Neural progenitor cell (in vitro differentiated cells): ENCODE data around the gene CDK5RAP2. TPM values are rescaled to one million over a fixed set of nuclear protein-coding genes. Genes with fewer than 3 reads are reported as not detected.

Experiments
- DNase-seq: peaks from one replicate; pipeline ENCODE4 v3.0.0-alpha.2; 2016; ENCODE audit warnings: low spot score
- H2AFZ ChIP-seq: fragments of 200-600 bp; sonication (generic); replicated peaks from 2 replicates; pipeline ENCODE4 v1.6.1; 2016; ENCODE audit warnings: antibody characterized with exemption
- H3F3A ChIP-seq: fragments of 200-600 bp; sonication (generic); 2 replicates; pipeline ENCODE4 v1.6.1; 2016; ENCODE audit warnings: antibody characterized with exemption, low read depth
- H3K27ac ChIP-seq: fragments of 200-600 bp; sonication (generic); 2 replicates; pipeline ENCODE4 v1.5.1; 2016; ENCODE audit warnings: mild to moderate bottlenecking
- H3K27me3 ChIP-seq: fragments of 200-600 bp; sonication (generic); 2 replicates; pipeline ENCODE4 v1.6.1; 2016; ENCODE audit warnings: mild to moderate bottlenecking, moderate library complexity
- H3K36me3 ChIP-seq: fragments of 200-600 bp; sonication (generic); 2 replicates; pipeline ENCODE4 v1.5.1; 2016
- H3K4me1 ChIP-seq: fragments of 200-600 bp; sonication (generic); 2 replicates; pipeline ENCODE4 v1.6.1; 2016; ENCODE audit warnings: mixed run types
- H3K4me2 ChIP-seq: fragments of 200-600 bp; sonication (generic); 2 replicates; pipeline ENCODE4 v1.6.1; 2016
- H3K4me3 ChIP-seq: fragments of 200-600 bp; sonication (generic); 2 replicates; pipeline ENCODE4 v1.5.1; 2016
- H3K79me2 ChIP-seq: fragments of 200-600 bp; sonication (generic); 2 replicates; pipeline ENCODE4 v1.6.1; 2016; ENCODE audit warnings: low read depth
- H3K9ac ChIP-seq: fragments of 200-600 bp; sonication (generic); 2 replicates; pipeline ENCODE4 v1.6.1; 2016
- H3K9me3 ChIP-seq: fragments of 200-600 bp; sonication (generic); 2 replicates; pipeline ENCODE4 v1.5.1; 2016; ENCODE audit warnings: low read depth
- H4K20me1 ChIP-seq: fragments of 200-600 bp; sonication (generic); 2 replicates; pipeline ENCODE4 v1.6.1; 2016; ENCODE audit warnings: low read depth
- H3K27ac Mint-ChIP-seq: 3 replicates; pipeline ENCODE4 v1.8.0; 2021; ENCODE audit warnings: mixed read lengths
- H3K27me3 Mint-ChIP-seq: 2 replicates; pipeline ENCODE4 v1.8.0; 2022; ENCODE audit warnings: low read depth, mild to moderate bottlenecking, inconsistent platforms, moderate library complexity, mixed read lengths; ENCODE audit not compliant: insufficient read depth
- H3K36me3 Mint-ChIP-seq: 3 replicates; pipeline ENCODE4 v1.8.0; 2021; ENCODE audit warnings: mixed read lengths
- H3K4me1 Mint-ChIP-seq: 3 replicates; pipeline ENCODE4 v1.8.0; 2021; ENCODE audit warnings: mixed read lengths
- H3K4me3 Mint-ChIP-seq: 3 replicates; pipeline ENCODE4 v1.8.0; 2021; ENCODE audit warnings: mild to moderate bottlenecking, moderate library complexity, mixed read lengths
- H3K9me3 Mint-ChIP-seq: 3 replicates; pipeline ENCODE4 v1.8.0; 2020; ENCODE audit warnings: mixed read lengths
- CTCF ChIP-seq: fragments of 200-600 bp; sonication (generic); IDR thresholded peaks from 2 replicates; pipeline ENCODE4 v1.5.1; 2017; ENCODE audit warnings: antibody characterized with exemption, mild to moderate bottlenecking
- EZH2 ChIP-seq: fragments of 200-600 bp; sonication (generic); IDR thresholded peaks from 2 replicates; pipeline ENCODE4 v1.6.1; 2017; ENCODE audit warnings: antibody characterized with exemption, mild to moderate bottlenecking, moderate library complexity
- EZH2phosphoT487 ChIP-seq: fragments of 200-600 bp; sonication (generic); IDR thresholded peaks from 2 replicates; pipeline ENCODE4 v1.6.1; 2017; ENCODE audit warnings: antibody characterized with exemption
- total RNA-seq: library from RNA; depleted of rRNA; stranded (reverse); fragments of >200 nt; gene quantifications from 2 replicates; pipeline ENCODE4 v1.2.3, GENCODE V29; 2015; ENCODE audit warnings: low replicate concordance

Gene CDK5RAP2
- total RNA-seq, 1 donor from 2014 or later = 62.5 TPM

- no peaks in the 10 kb centered on the region for H3K4me1 Mint-ChIP-seq
- H3K27me3 ChIP-seq = no peaks in the 10 kb centered on the region
- no peaks in the 10 kb centered on the region for H3K36me3 Mint-ChIP-seq
- no peaks in the 10 kb centered on the region for H3K9me3 ChIP-seq
- H3K4me3 ChIP-seq = no peak overlapping the region
- H3K79me2 ChIP-seq = no peaks in the 10 kb centered on the region
- no peak for DNase-seq
- H3K4me2 ChIP-seq = no peak overlapping the region
- H3K4me3 Mint-ChIP-seq = no peak overlapping the region
- H3K27ac ChIP-seq = no peak overlapping the region
- no peak overlapping the region for H3K27ac Mint-ChIP-seq
- TF ChIP-seq EZH2phosphoT487 (no peak), CTCF (no peak), EZH2 (no peak)
- no peak overlapping the region for H2AFZ ChIP-seq
- H3K9ac ChIP-seq = no peak overlapping the region
- H4K20me1 ChIP-seq = no peaks in the 10 kb centered on the region
- H3F3A ChIP-seq = no peaks in the 10 kb centered on the region
- no peaks in the 10 kb centered on the region for H3K4me1 ChIP-seq
- H3K27me3 Mint-ChIP-seq = no peaks in the 10 kb centered on the region
- peaks cover 5% of the 10 kb centered on the region for H3K9me3 Mint-ChIP-seq
- no peaks in the 10 kb centered on the region for H3K36me3 ChIP-seq
Measured at GRCh38 chr9:120360510-120360909, 219.5 kb downstream of the CDK5RAP2 start.

- Histone ChIP-seq H3K79me2 (no peaks in the 10 kb centered on the region), H3K4me2 (no peak overlapping the region), H4K20me1 (no peaks in the 10 kb centered on the region), H3K4me3 (no peak overlapping the region), H3K27ac (no peak overlapping the region), H3K9me3 (no peaks in the 10 kb centered on the region), H3F3A (no peaks in the 10 kb centered on the region), H3K36me3 (no peaks in the 10 kb centered on the region), H3K4me1 (no peaks in the 10 kb centered on the region), H2AFZ (no peak overlapping the region), H3K9ac (no peak overlapping the region), H3K27me3 (no peaks in the 10 kb centered on the region)
- DNase-seq = no peak
- H3K9me3 Mint-ChIP-seq = peaks cover 2% of the 10 kb centered on the region
- no peaks in the 10 kb centered on the region for H3K4me1 Mint-ChIP-seq
- H3K27me3 Mint-ChIP-seq = no peaks in the 10 kb centered on the region
- no peaks in the 10 kb centered on the region for H3K36me3 Mint-ChIP-seq
- no peak overlapping the region for H3K4me3 Mint-ChIP-seq
- no peak for TF ChIP-seq CTCF
- TF ChIP-seq EZH2phosphoT487 = no peak
- no peak for TF ChIP-seq EZH2
- no peak overlapping the region for H3K27ac Mint-ChIP-seq
Measured at GRCh38 chr9:120360046-120360445, 219.9 kb downstream of the CDK5RAP2 start.

DNA sequence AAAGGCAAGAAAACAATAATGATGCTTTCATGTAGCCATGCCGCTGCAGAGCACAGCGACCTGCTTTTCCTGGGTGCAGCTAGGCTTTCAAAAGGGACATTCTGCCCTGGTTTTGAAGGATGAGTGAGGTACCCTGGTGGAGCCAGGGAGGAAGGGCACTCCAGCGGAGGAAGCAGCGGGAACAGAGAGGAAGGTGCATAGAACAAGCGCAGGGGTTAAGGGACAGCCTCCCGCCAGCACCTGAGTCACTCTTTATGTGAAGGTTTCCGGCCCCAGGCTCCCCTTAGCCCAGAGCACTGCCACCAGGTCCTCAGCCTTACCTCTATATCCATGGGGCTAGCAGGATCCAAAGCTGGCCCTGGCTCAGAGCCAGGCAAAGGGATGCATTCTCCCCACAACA is 221.1 kb downstream of the CDK5RAP2 start:
- Mint-ChIP-seq H3K4me1 (no peaks in the 10 kb centered on the region), H3K27me3 (no peaks in the 10 kb centered on the region), H3K9me3 (peaks cover 2% of the 10 kb centered on the region), H3K27ac (peak overlapping the region; percentile 5), H3K4me3 (no peak overlapping the region), H3K36me3 (no peaks in the 10 kb centered on the region)
- H3K79me2 ChIP-seq = no peaks in the 10 kb centered on the region
- no peaks in the 10 kb centered on the region for H3F3A ChIP-seq
- TF ChIP-seq EZH2phosphoT487 (no peak), CTCF (peak; percentile 29), EZH2 (no peak)
- no peak overlapping the region for H3K4me3 ChIP-seq
- peak; percentile 21 for DNase-seq
- H3K36me3 ChIP-seq = no peaks in the 10 kb centered on the region
- no peak overlapping the region for H3K9ac ChIP-seq
- no peak overlapping the region for H3K4me2 ChIP-seq
- H3K4me1 ChIP-seq = no peaks in the 10 kb centered on the region
- no peaks in the 10 kb centered on the region for H4K20me1 ChIP-seq
- no peaks in the 10 kb centered on the region for H3K9me3 ChIP-seq
- no peaks in the 10 kb centered on the region for H3K27me3 ChIP-seq
- H3K27ac ChIP-seq = no peak overlapping the region
- H2AFZ ChIP-seq = no peak overlapping the region
